ENCODE results near the gene CNPY1.
"Not testable (repeated sequence)": the region's sequence is repeated elsewhere in the genome, so short reads cannot be mapped to it uniquely, and the experiment has no call there.

The CNPY1 gene

GRCh38 chr7:155527664-155528063 is 18.7 kb downstream of the CNPY1 start:
- no peak for DNase-seq
- TF ChIP-seq GATA1 (IDR thresholded peaks at IDR 0.05; ENCODE audit: low read depth, low read length) = no peak
- TF ChIP-seq POLR2A (IDR thresholded peaks at IDR 0.05; ENCODE audit: low read length) = no peak

DNA sequence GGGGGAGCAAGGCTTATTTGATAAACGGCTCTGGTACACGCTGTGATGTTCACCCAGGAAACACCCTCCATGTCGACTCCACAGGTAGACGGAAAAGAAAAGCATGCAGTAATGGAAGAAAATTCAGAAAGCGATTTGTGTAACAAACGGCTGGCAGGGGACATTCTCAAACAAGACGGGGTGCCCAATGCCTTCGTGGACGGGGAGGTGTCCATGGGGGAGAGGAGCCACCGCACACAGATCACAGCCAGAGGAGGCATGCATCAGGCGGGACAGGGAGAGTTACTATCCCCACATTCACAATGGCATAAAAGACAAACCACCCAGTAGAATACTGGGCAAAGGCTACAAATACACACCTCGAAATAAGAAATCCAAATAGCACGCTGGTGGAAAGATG is 20.1 kb downstream of the CNPY1 start:
- TF ChIP-seq GATA1 (IDR thresholded peaks at IDR 0.05; ENCODE audit: low read depth, low read length) (no peak), POLR2A (IDR thresholded peaks at IDR 0.05; ENCODE audit: low read length) (no peak)
- DNase-seq = no peak

DNA sequence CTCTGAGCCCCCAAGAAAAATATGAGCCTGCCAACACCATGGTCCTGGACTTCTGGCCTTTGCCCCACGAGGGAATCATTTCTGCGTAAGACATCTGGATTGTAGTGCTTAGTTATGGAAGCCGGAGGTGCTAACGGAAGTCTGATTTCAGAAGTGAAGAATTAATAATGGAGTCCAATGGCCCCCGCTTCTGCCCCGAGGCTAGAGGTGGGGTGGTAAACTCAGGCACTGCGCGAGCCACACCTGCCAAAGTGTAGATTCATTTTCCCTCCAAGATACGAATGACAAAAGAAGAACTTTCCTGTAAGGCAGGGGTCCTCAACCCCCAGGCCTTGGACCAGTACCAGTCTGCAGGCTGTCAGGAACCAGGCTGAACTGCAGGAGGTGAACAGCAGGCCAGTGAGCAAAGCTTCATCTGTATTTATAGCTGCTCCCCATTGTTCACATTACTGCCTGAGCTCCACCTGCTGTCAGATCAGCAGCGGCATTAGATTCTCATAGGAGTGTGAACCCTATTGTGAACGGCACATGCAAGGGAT is 22.3 kb downstream of the CNPY1 start:
- TF ChIP-seq GATA1 (IDR thresholded peaks at IDR 0.05; ENCODE audit: low read depth, low read length) (no peak), POLR2A (IDR thresholded peaks at IDR 0.05; ENCODE audit: low read length) (no peak)
- no peak for DNase-seq

- no peak for DNase-seq
- TF ChIP-seq GATA1 (IDR thresholded peaks at IDR 0.05; ENCODE audit: low read depth, low read length) (no peak), POLR2A (IDR thresholded peaks at IDR 0.05; ENCODE audit: low read length) (no peak)
Measured at GRCh38 chr7:155523168-155523675, 23.1 kb downstream of the CNPY1 start.

DNA sequence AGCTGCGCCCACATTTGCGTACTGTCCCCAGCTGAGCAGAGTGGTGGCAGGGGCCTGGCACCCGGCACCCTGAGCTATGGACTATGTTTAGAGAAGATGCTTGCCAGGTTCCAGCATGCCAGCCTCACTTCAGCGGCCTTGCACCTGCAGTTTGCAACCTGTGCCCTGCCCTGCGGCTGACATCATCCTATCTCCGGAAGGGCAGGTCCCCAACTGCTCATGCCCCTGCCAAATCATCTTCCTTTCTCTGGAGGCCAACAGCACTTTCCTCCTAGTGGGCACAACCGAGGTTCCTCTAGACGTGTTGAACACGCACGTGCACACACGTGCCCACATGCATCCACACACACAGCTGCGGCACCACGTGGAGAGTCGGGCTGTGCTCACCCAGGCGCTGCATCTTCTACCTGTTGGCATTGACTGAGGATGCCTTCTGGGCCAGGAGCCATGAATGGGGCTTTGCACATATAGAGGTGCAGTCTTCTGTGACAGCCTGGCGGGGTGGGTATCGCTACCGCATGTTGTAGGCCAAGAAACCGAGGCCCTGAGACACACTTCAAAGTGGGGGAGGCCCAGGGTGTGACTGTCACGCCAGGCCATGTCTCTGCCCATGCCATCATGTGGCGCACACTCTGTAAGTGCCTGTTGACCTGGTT is 24.5 kb downstream of the CNPY1 start:
- no peak for TF ChIP-seq GATA1 (IDR thresholded peaks at IDR 0.05; ENCODE audit: low read depth, low read length)
- no peak for TF ChIP-seq POLR2A (IDR thresholded peaks at IDR 0.05; ENCODE audit: low read length)
- no peak for DNase-seq

DNA sequence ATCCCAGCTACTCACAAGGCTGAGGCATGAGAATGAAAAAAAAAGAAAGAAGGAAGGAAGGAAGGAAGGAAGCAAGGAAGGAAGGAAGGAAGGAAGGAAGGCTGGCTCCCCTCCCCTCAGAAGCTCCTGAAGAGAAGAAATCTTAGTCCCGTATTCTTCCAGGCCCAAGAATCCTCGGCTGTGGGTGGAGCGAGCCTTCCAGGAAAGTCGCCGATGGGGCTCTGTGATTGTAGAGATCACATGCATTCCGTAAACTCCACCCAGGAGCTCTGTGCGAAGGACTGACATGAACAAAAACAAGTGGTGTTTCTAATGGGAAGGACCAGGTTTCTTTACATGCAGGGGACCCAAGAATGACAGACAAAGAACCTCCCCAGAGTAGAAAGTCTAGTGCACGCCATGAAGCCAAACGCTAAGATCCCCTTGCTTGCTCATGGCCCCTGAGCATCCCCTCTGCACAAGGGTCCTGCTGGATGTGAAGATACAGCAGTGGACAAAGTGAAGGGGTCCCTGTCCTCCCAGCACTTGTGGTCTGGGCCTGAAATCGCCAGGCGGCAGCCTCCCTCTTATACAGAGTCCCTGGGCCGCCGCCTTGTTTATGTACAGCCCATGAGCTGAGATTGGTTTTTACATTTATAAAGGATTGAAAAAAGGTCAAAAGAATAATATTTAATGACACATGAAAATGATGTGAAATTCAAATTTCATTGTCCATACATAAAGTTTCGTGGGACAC is 25.2 kb downstream of the CNPY1 start:
- no peak for DNase-seq
- no peak for TF ChIP-seq POLR2A (IDR thresholded peaks at IDR 0.05; ENCODE audit: low read length)
- TF ChIP-seq GATA1 (IDR thresholded peaks at IDR 0.05; ENCODE audit: low read depth, low read length) = no peak

- DNase-seq = no peak
- no peak for TF ChIP-seq POLR2A (IDR thresholded peaks at IDR 0.05; ENCODE audit: low read length)
- TF ChIP-seq GATA1 (IDR thresholded peaks at IDR 0.05; ENCODE audit: low read depth, low read length) = no peak
Measured at GRCh38 chr7:155520114-155520513, 26.2 kb downstream of the CNPY1 start.

- not testable (repeated sequence) for DNase-seq
Measured at GRCh38 chr7:155519358-155519757, 27.0 kb downstream of the CNPY1 start.

GRCh38 chr7:155518633-155519032 is 27.7 kb downstream of the CNPY1 start:
- no peak for TF ChIP-seq POLR2A (IDR thresholded peaks at IDR 0.05; ENCODE audit: low read length)
- TF ChIP-seq GATA1 (IDR thresholded peaks at IDR 0.05; ENCODE audit: low read depth, low read length) = no peak
- no peak for DNase-seq

GRCh38 chr7:155517969-155518368 is 28.4 kb downstream of the CNPY1 start:
- TF ChIP-seq POLR2A (IDR thresholded peaks at IDR 0.05; ENCODE audit: low read length) (no peak), GATA1 (IDR thresholded peaks at IDR 0.05; ENCODE audit: low read depth, low read length) (no peak)
- no peak for DNase-seq

- DNase-seq = no peak
- TF ChIP-seq GATA1 (IDR thresholded peaks at IDR 0.05; ENCODE audit: low read depth, low read length) = no peak
- no peak for TF ChIP-seq POLR2A (IDR thresholded peaks at IDR 0.05; ENCODE audit: low read length)
Measured at GRCh38 chr7:155517452-155517851, 28.9 kb downstream of the CNPY1 start.

DNA sequence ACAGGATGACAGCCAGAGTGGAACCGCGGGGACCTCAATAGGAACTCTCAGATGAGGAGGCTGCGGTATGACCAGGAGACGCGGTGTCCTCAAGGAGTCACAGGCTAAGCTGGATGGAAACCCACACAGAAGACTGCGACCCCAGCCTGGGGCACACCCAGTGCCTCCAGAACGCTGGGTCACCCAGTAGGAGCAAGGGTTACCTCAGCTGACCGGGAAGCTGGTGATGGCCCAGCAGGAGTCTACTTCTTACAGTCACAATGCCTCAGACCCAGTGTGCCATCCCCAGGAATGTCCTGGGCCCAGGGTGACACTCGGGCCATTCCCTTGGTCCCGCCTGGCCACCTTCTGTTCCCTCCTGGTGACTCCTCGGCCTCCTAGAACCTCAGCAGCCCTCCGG is 29.9 kb downstream of the CNPY1 start:
- no peak for DNase-seq
- TF ChIP-seq POLR2A (IDR thresholded peaks at IDR 0.05; ENCODE audit: low read length) = no peak
- no peak for TF ChIP-seq GATA1 (IDR thresholded peaks at IDR 0.05; ENCODE audit: low read depth, low read length)

DNA sequence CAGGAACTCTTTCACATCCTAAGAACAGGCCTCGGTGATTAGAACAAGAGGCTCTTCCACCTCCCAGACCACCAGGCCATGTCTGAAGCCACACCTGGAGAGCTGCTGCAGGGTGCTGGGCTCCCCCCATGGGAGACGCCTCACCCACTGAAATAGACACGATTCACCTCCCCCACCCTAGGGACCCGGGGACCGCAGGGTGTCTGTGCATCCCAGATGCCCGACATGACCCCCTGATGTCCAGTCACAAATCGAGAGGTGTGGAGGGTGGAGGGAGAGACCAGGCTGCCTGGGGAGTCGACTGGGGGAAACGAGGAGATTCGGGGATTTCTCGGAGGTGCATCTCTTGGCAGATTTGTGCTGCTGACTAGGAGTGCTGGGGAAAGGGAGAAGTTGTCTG is 31.0 kb downstream of the CNPY1 start:
- no peak for TF ChIP-seq GATA1 (IDR thresholded peaks at IDR 0.05; ENCODE audit: low read depth, low read length)
- no peak for TF ChIP-seq POLR2A (IDR thresholded peaks at IDR 0.05; ENCODE audit: low read length)
- no peak for DNase-seq

DNA sequence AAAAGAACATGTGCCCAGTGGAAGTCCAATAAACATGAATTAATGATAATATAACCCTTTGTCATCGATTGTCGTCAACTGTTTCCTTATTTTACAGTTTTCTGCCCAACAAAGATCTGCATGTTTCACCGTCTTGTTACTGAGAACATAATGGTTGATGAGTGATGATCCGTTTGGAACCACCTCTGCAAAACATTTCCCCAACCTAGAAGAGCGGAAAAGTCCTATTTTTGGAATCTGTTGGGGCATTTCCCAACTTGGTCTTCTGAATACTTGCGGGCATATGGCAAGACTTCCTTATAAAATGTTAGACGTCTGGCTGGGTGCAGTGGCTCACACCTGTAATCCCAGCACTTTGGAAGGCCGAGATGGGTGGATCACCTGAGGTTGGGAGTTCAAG is 32.1 kb downstream of the CNPY1 start:
- TF ChIP-seq POLR2A (IDR thresholded peaks at IDR 0.05; ENCODE audit: low read length) = no peak
- no peak for TF ChIP-seq GATA1 (IDR thresholded peaks at IDR 0.05; ENCODE audit: low read depth, low read length)

More for the DNA sequence above, 32.1 kb downstream of the CNPY1 start:
- DNase-seq = no peak

All from erythroblast (primary cell).